Astrocyte (in vitro differentiated cells and primary cell): ENCODE measurements around the gene MYCBPAP. TPM values are rescaled to one million over a fixed set of nuclear protein-coding genes. Genes with fewer than 3 reads are reported as not detected.

Source experiments
- DNase-seq: peaks from one replicate; pipeline ENCODE4 v3.0.0-alpha.2; 2010; ENCODE audit warnings: low read depth
- FAIRE-seq: peaks from 2 replicates; lab custom pipeline; 2011; peaks lifted over from hg19 to GRCh38; lab: Jason Lieb, UNC
- H2AFZ ChIP-seq: 2 replicates; pipeline ENCODE4 v1.6.0; 2012; ENCODE audit warnings: low read depth, low read length, inconsistent platforms
- H3K27ac ChIP-seq: 2 replicates; pipeline ENCODE4 v1.5.1; 2011; ENCODE audit warnings: low read depth, low read length, inconsistent platforms
- H3K27me3 ChIP-seq: 2 replicates; pipeline ENCODE4 v1.6.0; 2011; ENCODE audit warnings: low read length, inconsistent platforms; ENCODE audit not compliant: insufficient read depth
- H3K36me3 ChIP-seq: 2 replicates; pipeline ENCODE4 v1.5.1; 2011; ENCODE audit warnings: low read length, inconsistent platforms; ENCODE audit not compliant: insufficient read depth
- H3K4me1 ChIP-seq: 2 replicates; pipeline ENCODE4 v1.5.1; 2011; ENCODE audit warnings: low read length, inconsistent platforms; ENCODE audit not compliant: insufficient read depth
- H3K4me2 ChIP-seq: 2 replicates; pipeline ENCODE4 v1.6.0; 2012; ENCODE audit warnings: low read length, inconsistent platforms
- H3K4me3 ChIP-seq: 2 replicates; pipeline ENCODE4 v1.5.1; 2011; ENCODE audit warnings: low read depth, mild to moderate bottlenecking, low read length, inconsistent platforms; ENCODE audit not compliant: insufficient read depth
- H3K79me2 ChIP-seq: 2 replicates; pipeline ENCODE4 v1.6.0; 2012; ENCODE audit warnings: mild to moderate bottlenecking, low read length, inconsistent platforms; ENCODE audit not compliant: insufficient read depth
- H3K9ac ChIP-seq: 2 replicates; pipeline ENCODE4 v1.6.0; 2012; ENCODE audit warnings: mild to moderate bottlenecking, low read length, inconsistent platforms
- H3K9me3 ChIP-seq: 2 replicates; pipeline ENCODE4 v1.5.1; 2012; ENCODE audit warnings: low read depth, mild to moderate bottlenecking, low read length, inconsistent platforms; ENCODE audit not compliant: insufficient read depth
- H4K20me1 ChIP-seq: 2 replicates; pipeline ENCODE4 v1.6.0; 2012; ENCODE audit warnings: low read length, inconsistent platforms; ENCODE audit not compliant: insufficient read depth
- H3K27ac Mint-ChIP-seq: one replicate; pipeline ENCODE4 v1.8.0; 2021; ENCODE audit warnings: mild to moderate bottlenecking, mixed read lengths; ENCODE audit not compliant: unreplicated experiment
- H3K27me3 Mint-ChIP-seq: one replicate; pipeline ENCODE4 v1.8.0; 2021; ENCODE audit warnings: low read depth, mixed read lengths; ENCODE audit not compliant: unreplicated experiment
- H3K36me3 Mint-ChIP-seq: one replicate; pipeline ENCODE4 v1.8.0; 2021; ENCODE audit warnings: low read depth, mixed read lengths; ENCODE audit not compliant: unreplicated experiment
- H3K4me1 Mint-ChIP-seq: one replicate; pipeline ENCODE4 v1.8.0; 2021; ENCODE audit warnings: low read depth, mixed read lengths; ENCODE audit not compliant: unreplicated experiment
- H3K4me3 Mint-ChIP-seq: one replicate; pipeline ENCODE4 v1.8.0; 2021; ENCODE audit warnings: mild to moderate bottlenecking, moderate library complexity, mixed read lengths; ENCODE audit not compliant: unreplicated experiment
- H3K9me3 Mint-ChIP-seq: one replicate; pipeline ENCODE4 v1.8.0; 2021; ENCODE audit warnings: mild to moderate bottlenecking, mixed read lengths; ENCODE audit not compliant: unreplicated experiment
- CTCF ChIP-seq: IDR thresholded peaks from 2 replicates; pipeline ENCODE4 v1.5.1; 2011; ENCODE audit warnings: low read depth, mild to moderate bottlenecking, inconsistent platforms, low read length, moderate library complexity; ENCODE audit not compliant: insufficient read depth
- EZH2 ChIP-seq: IDR thresholded peaks from 2 replicates; pipeline ENCODE4 v1.6.1; 2012; ENCODE audit warnings: mild to moderate bottlenecking, low read length, inconsistent platforms; ENCODE audit not compliant: insufficient read depth
- total RNA-seq: library from RNA; stranded (reverse); gene quantifications from 2 replicates; pipeline ENCODE4 v1.2.1, GENCODE V29; 2021

The MYCBPAP gene
- total RNA-seq, 1 donor from 2014 or later = 1.4 TPM

GRCh38 chr17:50517011-50517410, 8.8 kb downstream of the MYCBPAP start:
- no peak overlapping the region for H3K4me3 Mint-ChIP-seq
- TF ChIP-seq EZH2 (no peak), CTCF (no peak)
- Histone ChIP-seq H3K79me2 (no peaks in the 10 kb centered on the region), H3K4me3 (no peak overlapping the region), H3K4me2 (no peak overlapping the region), H2AFZ (no peak overlapping the region), H4K20me1 (no peaks in the 10 kb centered on the region), H3K27me3 (no peaks in the 10 kb centered on the region), H3K9me3 (no peaks in the 10 kb centered on the region), H3K36me3 (no peaks in the 10 kb centered on the region), H3K9ac (no peak overlapping the region), H3K27ac (no peak overlapping the region), H3K4me1 (no peaks in the 10 kb centered on the region)
- peaks cover 12% of the 10 kb centered on the region for H3K4me1 Mint-ChIP-seq
- no peaks in the 10 kb centered on the region for H3K36me3 Mint-ChIP-seq
- H3K9me3 Mint-ChIP-seq = no peaks in the 10 kb centered on the region
- H3K27me3 Mint-ChIP-seq = peaks cover 12% of the 10 kb centered on the region
- FAIRE-seq = no peak
- DNase-seq = no peak
- no peak overlapping the region for H3K27ac Mint-ChIP-seq

DNA sequence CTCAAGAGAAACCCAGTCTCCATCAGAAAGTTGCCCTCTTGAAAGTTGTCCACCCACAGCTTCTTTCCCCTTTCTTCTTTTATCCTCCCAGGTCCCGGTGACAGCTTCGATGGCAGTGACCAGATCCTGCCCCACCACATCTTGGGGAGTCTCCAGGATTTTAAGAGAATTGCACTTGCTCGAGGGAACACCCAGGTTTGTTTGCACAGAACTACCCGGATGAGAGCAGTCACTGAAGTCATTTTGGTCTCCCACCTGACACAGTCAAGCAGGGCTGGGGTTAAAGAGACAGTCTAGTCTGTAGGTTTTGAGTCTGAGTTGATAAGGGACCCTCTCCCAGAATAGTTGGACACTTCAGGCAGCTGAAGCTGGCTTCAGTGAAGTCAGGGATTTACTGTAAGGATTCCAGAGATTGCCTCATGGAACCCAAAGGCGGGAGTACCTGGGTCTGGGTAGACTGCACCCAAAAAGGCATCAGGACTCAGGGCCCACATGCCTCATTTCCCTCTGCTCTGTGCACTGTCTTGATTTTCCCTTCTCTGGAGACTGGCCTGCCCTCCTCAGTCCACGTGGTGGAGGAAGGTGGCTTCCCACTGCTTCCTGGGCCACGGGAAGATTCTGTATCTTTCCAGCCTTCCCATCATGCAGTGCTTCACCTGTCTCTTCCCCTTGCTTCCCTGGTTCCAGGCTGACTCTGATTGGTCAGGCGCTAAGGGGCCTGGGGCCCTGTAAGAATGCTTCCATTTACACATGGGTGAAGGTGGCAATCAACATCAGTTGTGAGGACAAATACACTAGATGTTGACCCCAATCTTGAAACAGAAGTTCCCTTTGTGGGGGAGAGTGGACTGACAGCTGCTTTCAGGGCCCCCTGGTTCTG, 9.5 kb downstream of the MYCBPAP start:
- no peak overlapping the region for H3K4me3 Mint-ChIP-seq

More for the DNA sequence above, 9.5 kb downstream of the MYCBPAP start:
- H4K20me1 ChIP-seq = no peaks in the 10 kb centered on the region
- no peak overlapping the region for H3K4me3 ChIP-seq
- Mint-ChIP-seq H3K36me3 (no peaks in the 10 kb centered on the region), H3K27me3 (peaks cover 12% of the 10 kb centered on the region), H3K27ac (no peak overlapping the region), H3K4me1 (peaks cover 12% of the 10 kb centered on the region), H3K9me3 (no peaks in the 10 kb centered on the region)
- no peaks in the 10 kb centered on the region for H3K79me2 ChIP-seq
- no peak overlapping the region for H3K9ac ChIP-seq
- no peak for DNase-seq
- no peak overlapping the region for H3K4me2 ChIP-seq
- no peaks in the 10 kb centered on the region for H3K9me3 ChIP-seq
- H3K4me1 ChIP-seq = no peaks in the 10 kb centered on the region
- FAIRE-seq = no peak
- H2AFZ ChIP-seq = no peak overlapping the region
- TF ChIP-seq CTCF (no peak), EZH2 (no peak)
- no peak overlapping the region for H3K27ac ChIP-seq
- peaks cover 2% of the 10 kb centered on the region for H3K27me3 ChIP-seq
- no peaks in the 10 kb centered on the region for H3K36me3 ChIP-seq
